HG02588 (cell line): Measurements from ENCODE around the gene GPR39.

ENCODE experiments used
- ATAC-seq: cut with Tn5 transposase; IDR thresholded peaks from one replicate; pipeline ENCODE4 v1.9.1; 2021; ENCODE audit warnings: mild to moderate bottlenecking, moderate library complexity; ENCODE audit not compliant: unreplicated experiment

Gene GPR39

GRCh38 chr2:132559921-132560320 lies 143.3 kb downstream of the GPR39 start:
- no peak for ATAC-seq

- ATAC-seq: no peak
Observed at GRCh38 chr2:132560562-132560961, 144.0 kb downstream of the GPR39 start.

- ATAC-seq: no peak
Observed at GRCh38 chr2:132562245-132562644, 145.6 kb downstream of the GPR39 start.

- ATAC-seq: no peak
Observed at GRCh38 chr2:132564065-132564464, 147.5 kb downstream of the GPR39 start.

GRCh38 chr2:132566379-132566778 lies 149.8 kb downstream of the GPR39 start:
- ATAC-seq: no peak

GRCh38 chr2:132567682-132568081 lies 151.1 kb downstream of the GPR39 start:
- no peak for ATAC-seq

- ATAC-seq: no peak
Observed at GRCh38 chr2:132568656-132569055, 152.1 kb downstream of the GPR39 start.

GRCh38 chr2:132573444-132574007 lies 156.9 kb downstream of the GPR39 start:
- no peak for ATAC-seq

GRCh38 chr2:132577686-132578085 lies 161.1 kb downstream of the GPR39 start:
- ATAC-seq: no peak

- no peak for ATAC-seq
Observed at GRCh38 chr2:132581591-132581990, 165.0 kb downstream of the GPR39 start.

- no peak for ATAC-seq
Observed at GRCh38 chr2:132581991-132582738, 165.6 kb downstream of the GPR39 start.

GRCh38 chr2:132583666-132584360 lies 167.2 kb downstream of the GPR39 start:
- no peak for ATAC-seq

- no peak for ATAC-seq
Observed at GRCh38 chr2:132584976-132585817, 168.6 kb downstream of the GPR39 start.

- ATAC-seq: no peak
Observed at GRCh38 chr2:132586101-132586511, 169.5 kb downstream of the GPR39 start.

GRCh38 chr2:132586835-132587234 lies 170.2 kb downstream of the GPR39 start:
- no peak for ATAC-seq

GRCh38 chr2:132588576-132588975 lies 172.0 kb downstream of the GPR39 start:
- no peak for ATAC-seq

GRCh38 chr2:132589111-132589830 lies 172.7 kb downstream of the GPR39 start:
- ATAC-seq: no peak

- no peak for ATAC-seq
Observed at GRCh38 chr2:132589966-132590365, 173.4 kb downstream of the GPR39 start.

GRCh38 chr2:132593171-132593570 lies 176.6 kb downstream of the GPR39 start:
- ATAC-seq: no peak

- ATAC-seq: no peak
Observed at GRCh38 chr2:132595186-132595585, 178.6 kb downstream of the GPR39 start.

- no peak for ATAC-seq
Observed at GRCh38 chr2:132595693-132596092, 179.1 kb downstream of the GPR39 start.
